K562 (cell line): ENCODE measurements around the gene ENDOG. TPM values are rescaled to one million over a fixed set of nuclear protein-coding genes. Genes with fewer than 3 reads are reported as not detected.

Experiments used
- ATF1 ChIP-seq, 2 experiments: fragments of 450-650 bp in 1 of 2; IDR thresholded peaks; 2 replicates each; pipeline ENCODE4 v1.6.1; 2016; ENCODE audit warnings: missing compliant biosample characterization in 1 of 2, missing genetic modification characterization in 1 of 2
- CEBPG ChIP-seq, 3 experiments: fragments of 200-800 bp in 1 of 3; sonication (Bioruptor generic) in 1 of 3; sonication (generic) in 1 of 3; formaldehyde crosslinking in 1 of 3; IDR thresholded peaks in 2 of 3; conservative IDR thresholded peaks in 1 of 3; 2 replicates each; pipeline versions ENCODE4 v1.6.1 to v1.8.0; 2016 to 2022; ENCODE audit warnings: missing compliant biosample characterization in 2 of 3, missing genetic modification characterization in 2 of 3, mild to moderate bottlenecking in 1 of 3, missing genetic modification reagents in 1 of 3
- CREBBP ChIP-seq: IDR thresholded peaks from one replicate; pipeline ENCODE4 v1.6.1; 2012; ENCODE audit warnings: low read depth, mild to moderate bottlenecking, control low read depth, inconsistent platforms, low read length
- FOXA3 ChIP-seq, 2 experiments: fragments of 450-650 bp in 1 of 2; sonication (generic) in 1 of 2; formaldehyde crosslinking; IDR thresholded peaks in 1 of 2; conservative IDR thresholded peaks in 1 of 2; 2 replicates each; pipeline versions ENCODE4 v1.4.0 to v1.8.0; 2020 to 2022; ENCODE audit warnings: mild to moderate bottlenecking in 2 of 2, missing genetic modification reagents in 1 of 2
- FOXP4 ChIP-seq: sonication (generic); formaldehyde crosslinking; IDR thresholded peaks from 2 replicates; pipeline ENCODE4 v1.8.0; 2022; ENCODE audit warnings: mild to moderate bottlenecking, missing genetic modification reagents, borderline replicate concordance
- FUS ChIP-seq: fragments of 200-400 bp; formaldehyde crosslinking; optimal IDR thresholded peaks from 2 replicates; pipeline ENCODE3; 2017; ENCODE audit warnings: low read depth, low read length
- MEF2D ChIP-seq: conservative IDR thresholded peaks from 2 replicates; pipeline ENCODE4 v1.6.1; 2016; ENCODE audit warnings: low read depth, missing genetic modification characterization, missing compliant biosample characterization
- MNT ChIP-seq, 2 experiments: fragments of 450-650 bp; conservative IDR thresholded peaks; 2 replicates each; pipeline ENCODE4 v1.6.1; 2017; ENCODE audit warnings: mild to moderate bottlenecking in 2 of 2, moderate library complexity in 2 of 2
- NFYB ChIP-seq: IDR thresholded peaks from 2 replicates; pipeline ENCODE4 v1.6.1; 2011; ENCODE audit warnings: mild to moderate bottlenecking, moderate library complexity; ENCODE audit not compliant: insufficient read length; ENCODE audit errors: extremely low read depth
- PHF8 ChIP-seq: fragments of 200-600 bp; sonication (generic); IDR thresholded peaks from 2 replicates; pipeline ENCODE4 v1.6.1; 2012; ENCODE audit warnings: mixed run types, mild to moderate bottlenecking, inconsistent platforms, low read length, moderate library complexity, borderline replicate concordance
- RAD21 ChIP-seq, 2 experiments: fragments of 250-450 bp in 1 of 2; fragments of 450-650 bp in 1 of 2; sonication (Bioruptor Pico) in 1 of 2; formaldehyde crosslinking in 1 of 2; IDR thresholded peaks in 1 of 2; conservative IDR thresholded peaks in 1 of 2; 2 replicates each; pipeline versions ENCODE4 v1.4.0 to v1.8.0; 2020 to 2022; ENCODE audit warnings: mild to moderate bottlenecking in 2 of 2, moderate library complexity in 1 of 2
- ZBTB1 ChIP-seq: sonication (generic); formaldehyde crosslinking; IDR thresholded peaks from 2 replicates; pipeline ENCODE4 v1.8.1; 2023; ENCODE audit warnings: missing genetic modification reagents, low read depth, mild to moderate bottlenecking, borderline replicate concordance
- ZNF224 ChIP-seq: sonication (generic); formaldehyde crosslinking; IDR thresholded peaks from 2 replicates; pipeline ENCODE4 v1.8.0; 2022; ENCODE audit warnings: mild to moderate bottlenecking, missing genetic modification reagents
- ZNF512 ChIP-seq: IDR thresholded peaks from 2 replicates; pipeline ENCODE4 v1.6.1; 2016; ENCODE audit warnings: missing genetic modification characterization, missing compliant biosample characterization
- ZNF668 ChIP-seq: fragments of 250-450 bp; sonication (Bioruptor Pico); IDR thresholded peaks from 2 replicates; pipeline ENCODE4 v1.8.0; 2022; ENCODE audit warnings: mild to moderate bottlenecking, inconsistent platforms
- ZNF695 ChIP-seq: fragments of 450-650 bp; formaldehyde crosslinking; IDR thresholded peaks from 2 replicates; pipeline ENCODE4 v1.4.0; 2020; ENCODE audit warnings: mild to moderate bottlenecking, moderate library complexity
- ZNF740 ChIP-seq, 3 experiments: fragments of 200-800 bp in 1 of 3; sonication (Bioruptor generic) in 1 of 3; sonication (generic) in 1 of 3; formaldehyde crosslinking in 1 of 3; IDR thresholded peaks; 2 replicates each; pipeline versions ENCODE4 v1.6.1 to v1.8.0; 2016 to 2022; ENCODE audit warnings: mild to moderate bottlenecking in 2 of 3, missing compliant biosample characterization in 2 of 3, missing genetic modification characterization in 2 of 3, missing genetic modification reagents in 1 of 3
- polyA plus RNA-seq, 8 experiments: library from polyadenylated mRNA; depleted of rRNA in 4 of 8; stranded (reverse) in 5 of 8; unstranded in 3 of 8; fragments of >200 nt; fragmentation: Nextera tagmentation in 2 of 8; fragmentation: Illumina TruSeq in 1 of 8; extraction: Ambion mirVana in 2 of 8; extraction: Trizol in 1 of 8; gene quantifications; 2 replicates each; pipeline versions ENCODE4 v1.2.1 to v1.2.3, GENCODE V29; 2011 to 2014; ENCODE audit warnings: inconsistent platforms in 1 of 8, missing spikeins in 1 of 8
- total RNA-seq, 7 experiments: library from RNA; depleted of rRNA in 6 of 7; stranded (reverse); fragments of >200 nt in 6 of 7; fragmentation: Illumina TruSeq in 2 of 7; extraction: Trizol in 2 of 7; gene quantifications; 2 replicates each; pipeline versions ENCODE4 v1.2.1 to v1.2.3, GENCODE V29; 2011 to 2021; ENCODE audit warnings: low replicate concordance in 1 of 7

Gene ENDOG
- total and polyA plus RNA-seq, 9 of the 15 experiments (the other 6 are each of a cell fraction or from before 2014, with no cell fraction given) = 1.2 to 91.0 (median 25.5) TPM

- 0 out of 2 replicates have a peak, but pooled peaks have one; percentile 67 for TF ChIP-seq FOXP4 (CRISPR knock-in tag)
- no peak for TF ChIP-seq PHF8
- TF ChIP-seq RAD21 (CRISPR knock-in tag; conservative IDR thresholded peaks at IDR 0.05 in 1 of 2, IDR thresholded peaks at IDR 0.05 in 1 of 2) = peak in 1 of 2 experiments; percentile 18; a peak in 1 of 4 replicates
- no peak for TF ChIP-seq CREBBP
- peak in 1 of 2 experiments; percentile 72; a peak in 1 of 4 replicates for TF ChIP-seq FOXA3 (CRISPR knock-in tag; conservative IDR thresholded peaks at IDR 0.05 in 1 of 2, IDR thresholded peaks at IDR 0.05 in 1 of 2)
- TF ChIP-seq ZNF512 (tag) = no peak
- TF ChIP-seq MEF2D (tag) = no peak
- TF ChIP-seq FUS = peak; percentile 23
- no peak for TF ChIP-seq ZNF668 (CRISPR knock-in tag)
- TF ChIP-seq NFYB = no peak
- TF ChIP-seq CEBPG (CRISPR knock-in tag; IDR thresholded peaks at IDR 0.05) = peak; percentile 48; the same call in 1 of the 2 replicates
- TF ChIP-seq CEBPG (tag; conservative IDR thresholded peaks at IDR 0.05 in 1 of 2, IDR thresholded peaks at IDR 0.05 in 1 of 2) = no peak
- peak; percentile 12; the same call in 1 of the 2 replicates for TF ChIP-seq ZBTB1 (CRISPR knock-in tag)
- TF ChIP-seq ZNF695 = 0 out of 2 replicates have a peak, but pooled peaks have one; percentile 21
- TF ChIP-seq MNT (conservative IDR thresholded peaks at IDR 0.05) = peak in 1 of 2 experiments; percentile 13; a peak in 1 of 4 replicates
- TF ChIP-seq ATF1 (CRISPR knock-in tag; IDR thresholded peaks at IDR 0.05) = no peak
- TF ChIP-seq ATF1 (tag; IDR thresholded peaks at IDR 0.05) = peak; percentile 8; the same call in 1 of the 2 replicates
- TF ChIP-seq ZNF224 (CRISPR knock-in tag) = no peak
- TF ChIP-seq ZNF740 (CRISPR knock-in tag; IDR thresholded peaks at IDR 0.05) = 0 out of 2 replicates have a peak, but pooled peaks have one; percentile 17
- no peak for TF ChIP-seq ZNF740 (tag; IDR thresholded peaks at IDR 0.05)
Observed at GRCh38 chr9:128818839-128819715, 777 bp downstream of the ENDOG start (continued).
